ENCODE measurements around the gene MT1E. TPM values are rescaled to one million over a fixed set of nuclear protein-coding genes. Genes with fewer than 3 reads are reported as not detected.

The MT1E gene
- total RNA-seq, 1 donor from 2014 or later: not detected

DNA sequence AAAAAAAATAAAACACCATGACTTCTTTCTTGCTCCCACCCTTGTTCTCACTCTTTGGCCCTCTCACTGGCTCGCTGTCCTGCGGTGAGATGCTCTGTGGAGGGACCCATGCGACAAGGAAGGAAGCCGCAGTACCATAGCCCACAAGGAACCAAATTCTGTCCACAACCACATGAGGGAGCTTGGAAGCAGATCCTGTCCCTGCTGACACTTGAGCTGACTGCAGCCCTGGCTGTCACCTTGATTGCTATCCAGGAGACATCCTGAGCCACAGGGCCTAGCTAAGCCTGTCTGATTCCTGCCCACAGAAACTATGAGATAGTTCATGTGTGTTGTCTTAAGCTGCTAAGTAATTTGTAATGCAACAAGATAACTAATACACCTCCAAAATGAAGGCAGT is 22.0 kb upstream of the MT1E start:
- peaks cover 20% of the 10 kb centered on the region for H3K27me3 Mint-ChIP-seq (ENCODE audit: unreplicated experiment)
- no peak overlapping the region for H3K27ac Mint-ChIP-seq (ENCODE audit: unreplicated experiment)
- peaks cover 19% of the 10 kb centered on the region for H3K4me1 Mint-ChIP-seq (ENCODE audit: unreplicated experiment)
- no peaks in the 10 kb centered on the region for H3K36me3 Mint-ChIP-seq (ENCODE audit: low read depth, unreplicated experiment)
- no peak for TF ChIP-seq CTCF (IDR thresholded peaks at IDR 0.05; ENCODE audit: unreplicated experiment)
- H3K9me3 Mint-ChIP-seq (ENCODE audit: unreplicated experiment): no peaks in the 10 kb centered on the region
- H3K4me3 Mint-ChIP-seq (ENCODE audit: unreplicated experiment): no peak overlapping the region
- peak; percentile 40 for DNase-seq (ENCODE audit: low spot score)

- no peak for TF ChIP-seq CTCF (IDR thresholded peaks at IDR 0.05; ENCODE audit: unreplicated experiment)
- DNase-seq (ENCODE audit: low spot score): no peak
- H3K27ac Mint-ChIP-seq (ENCODE audit: unreplicated experiment): no peak overlapping the region
- H3K36me3 Mint-ChIP-seq (ENCODE audit: low read depth, unreplicated experiment): no peaks in the 10 kb centered on the region
- peaks cover 31% of the 10 kb centered on the region for H3K4me1 Mint-ChIP-seq (ENCODE audit: unreplicated experiment)
- H3K4me3 Mint-ChIP-seq (ENCODE audit: unreplicated experiment): no peak overlapping the region
- no peaks in the 10 kb centered on the region for H3K9me3 Mint-ChIP-seq (ENCODE audit: unreplicated experiment)
- peaks cover 21% of the 10 kb centered on the region for H3K27me3 Mint-ChIP-seq (ENCODE audit: unreplicated experiment)
These were observed 20.6 kb upstream of the MT1E start for GRCh38 chr16:56604966-56605365.

GRCh38 chr16:56605475-56605874 is 20.1 kb upstream of the MT1E start:
- H3K27me3 Mint-ChIP-seq (ENCODE audit: unreplicated experiment): peaks cover 21% of the 10 kb centered on the region
- H3K27ac Mint-ChIP-seq (ENCODE audit: unreplicated experiment): no peak overlapping the region
- TF ChIP-seq CTCF (IDR thresholded peaks at IDR 0.05; ENCODE audit: unreplicated experiment): no peak
- peak overlapping the region; percentile 38 for H3K4me3 Mint-ChIP-seq (ENCODE audit: unreplicated experiment)
- peaks cover 35% of the 10 kb centered on the region for H3K4me1 Mint-ChIP-seq (ENCODE audit: unreplicated experiment)
- DNase-seq (ENCODE audit: low spot score): no peak
- no peaks in the 10 kb centered on the region for H3K36me3 Mint-ChIP-seq (ENCODE audit: low read depth, unreplicated experiment)
- H3K9me3 Mint-ChIP-seq (ENCODE audit: unreplicated experiment): no peaks in the 10 kb centered on the region

DNA sequence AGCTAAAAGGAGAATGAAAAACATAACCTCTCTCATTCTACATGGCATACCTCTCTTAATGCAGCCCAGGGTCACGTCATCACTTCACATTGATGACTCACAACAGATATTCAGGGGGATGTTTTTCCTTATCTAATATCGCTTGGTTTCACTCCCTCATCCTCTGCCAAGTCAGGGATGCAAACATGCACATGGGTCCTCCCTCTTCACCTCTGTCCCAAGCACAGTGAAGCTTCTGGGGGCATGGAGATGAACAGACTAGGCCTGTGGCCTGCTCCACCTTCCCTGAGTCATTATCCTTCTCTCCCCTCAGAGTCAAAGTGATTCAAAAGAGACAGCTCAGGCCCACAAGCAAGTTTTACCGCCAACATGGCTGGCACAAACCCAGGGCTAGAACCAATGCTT is 19.5 kb upstream of the MT1E start:
- H3K9me3 Mint-ChIP-seq (ENCODE audit: unreplicated experiment): no peaks in the 10 kb centered on the region
- H3K27ac Mint-ChIP-seq (ENCODE audit: unreplicated experiment): no peak overlapping the region
- no peak for TF ChIP-seq CTCF (IDR thresholded peaks at IDR 0.05; ENCODE audit: unreplicated experiment)
- no peak overlapping the region for H3K4me3 Mint-ChIP-seq (ENCODE audit: unreplicated experiment)
- peaks cover 35% of the 10 kb centered on the region for H3K4me1 Mint-ChIP-seq (ENCODE audit: unreplicated experiment)
- H3K27me3 Mint-ChIP-seq (ENCODE audit: unreplicated experiment): peaks cover 19% of the 10 kb centered on the region
- DNase-seq (ENCODE audit: low spot score): no peak
- no peaks in the 10 kb centered on the region for H3K36me3 Mint-ChIP-seq (ENCODE audit: low read depth, unreplicated experiment)

DNA sequence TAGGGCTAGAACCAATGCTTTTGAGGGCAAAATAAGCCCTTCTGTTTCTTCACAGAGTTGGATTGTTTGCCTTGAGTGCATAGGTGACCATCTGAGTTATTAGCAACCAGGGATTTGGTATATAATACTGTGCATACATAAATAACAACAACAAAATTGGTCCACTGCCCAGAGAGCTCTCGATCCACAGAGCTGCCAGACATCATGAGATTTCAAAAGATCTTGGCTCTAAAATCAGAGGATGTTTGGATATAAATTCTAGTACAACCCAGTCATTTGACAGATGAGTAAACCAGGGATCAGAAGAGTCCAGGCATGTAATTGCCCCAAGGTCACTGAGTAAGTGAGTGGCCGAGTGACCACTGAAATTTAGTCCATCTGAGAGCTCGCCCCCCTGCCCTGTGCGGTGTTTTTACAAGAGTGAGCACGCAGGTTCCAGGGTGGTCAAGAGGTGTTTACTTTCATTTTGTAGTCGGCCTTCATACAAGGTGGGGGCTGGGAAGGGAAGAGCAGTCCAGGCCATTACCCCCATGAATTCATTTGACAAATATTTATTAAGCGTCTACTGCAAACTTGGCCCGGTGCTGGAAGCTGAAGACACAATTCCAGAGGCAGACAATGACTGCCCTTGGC is 19.0 kb upstream of the MT1E start:
- peak overlapping the region; percentile 62 for H3K4me3 Mint-ChIP-seq (ENCODE audit: unreplicated experiment)
- peak overlapping the region; percentile 89 for H3K27ac Mint-ChIP-seq (ENCODE audit: unreplicated experiment)
- peaks cover 35% of the 10 kb centered on the region for H3K4me1 Mint-ChIP-seq (ENCODE audit: unreplicated experiment)

More for the DNA sequence above, 19.0 kb upstream of the MT1E start:
- no peak for DNase-seq (ENCODE audit: low spot score)
- no peak for TF ChIP-seq CTCF (IDR thresholded peaks at IDR 0.05; ENCODE audit: unreplicated experiment)
- no peaks in the 10 kb centered on the region for H3K36me3 Mint-ChIP-seq (ENCODE audit: low read depth, unreplicated experiment)
- no peaks in the 10 kb centered on the region for H3K9me3 Mint-ChIP-seq (ENCODE audit: unreplicated experiment)
- H3K27me3 Mint-ChIP-seq (ENCODE audit: unreplicated experiment): peaks cover 18% of the 10 kb centered on the region

All from endothelial cell (in vitro differentiated cells).